BLaER1 treated with 17β-estradiol and CSF1 and Interleukin-3, amounts not matched to agents 10 nM and 100 nM (cell line): ENCODE results near the gene ZNF507.

ENCODE experiments used
- H3K27ac ChIP-seq, 11 experiments: shearing (Covaris generic); formaldehyde crosslinking; 2 replicates each; pipeline ENCODE4 v1.8.1; 2022
- H3K27me3 ChIP-seq, 11 experiments: shearing (Covaris generic); formaldehyde crosslinking; 2 replicates each; pipeline ENCODE4 v1.8.1; 2022
- H3K36me3 ChIP-seq, 11 experiments: shearing (Covaris generic); formaldehyde crosslinking; 2 replicates each; pipeline ENCODE4 v1.8.1; 2022
- H3K4me1 ChIP-seq, 10 experiments: shearing (Covaris generic); formaldehyde crosslinking; 2 replicates each; pipeline ENCODE4 v1.8.1; 2022
- H3K4me2 ChIP-seq, 11 experiments: shearing (Covaris generic); formaldehyde crosslinking; 2 replicates each; pipeline ENCODE4 v1.8.1; 2022
- H3K4me3 ChIP-seq, 10 experiments: shearing (Covaris generic); formaldehyde crosslinking; 2 replicates each; pipeline ENCODE4 v1.8.1; 2022
- H3K9ac ChIP-seq, 11 experiments: shearing (Covaris generic); formaldehyde crosslinking; 2 replicates each; pipeline ENCODE4 v1.8.1; 2022
- H3K9me3 ChIP-seq, 11 experiments: shearing (Covaris generic); formaldehyde crosslinking; replicated peaks in 1 of 11; 2 replicates each; pipeline ENCODE4 v1.8.1; 2022
- H4K20me1 ChIP-seq, 11 experiments: shearing (Covaris generic); formaldehyde crosslinking; 2 replicates each; pipeline ENCODE4 v1.8.1; 2022
- Cebpa-rat ChIP-seq, 11 experiments: shearing (Covaris generic); IDR thresholded peaks; 2 replicates each; pipeline ENCODE4 v1.8.1; 2022

Gene ZNF507

GRCh38 chr19:32357720-32358119, 12.3 kb downstream of the ZNF507 start:
- Histone ChIP-seq H3K27ac (no peak overlapping the region), H3K9me3 (peaks cover 0 to 22% (median 0%) of the 10 kb centered on the region in 11 experiments; a peak in 3 of 22 replicates), H3K4me2 (no peak overlapping the region), H4K20me1 (peaks cover 23 to 92% (median 77%) of the 10 kb centered on the region in 11 experiments; a peak in 21 of 22 replicates), H3K9ac (no peak overlapping the region), H3K27me3 (peaks cover 0 to 98% (median 0%) of the 10 kb centered on the region in 11 experiments; a peak in 9 of 22 replicates), H3K4me3 (no peak overlapping the region), H3K4me1 (no peaks in the 10 kb centered on the region), H3K36me3 (peaks cover 38 to 98% (median 97%) of the 10 kb centered on the region in 11 experiments)
- TF ChIP-seq Cebpa-rat (IDR thresholded peaks at IDR 0.05), result no peak

- peaks cover 23 to 92% (median 77%) of the 10 kb centered on the region in 11 experiments; a peak in 21 of 22 replicates for H4K20me1 ChIP-seq
- H3K9me3 ChIP-seq, result peaks cover 0 to 17% (median 0%) of the 10 kb centered on the region in 11 experiments; a peak in 3 of 22 replicates
- H3K27ac ChIP-seq, result no peak overlapping the region
- no peak overlapping the region for H3K9ac ChIP-seq
- peaks cover 35 to 98% (median 97%) of the 10 kb centered on the region in 11 experiments for H3K36me3 ChIP-seq
- no peak overlapping the region for H3K4me3 ChIP-seq
- H3K4me1 ChIP-seq, result no peaks in the 10 kb centered on the region
- peaks cover 0 to 98% (median 0%) of the 10 kb centered on the region in 11 experiments; a peak in 9 of 22 replicates for H3K27me3 ChIP-seq
- H3K4me2 ChIP-seq, result no peak overlapping the region
- TF ChIP-seq Cebpa-rat (IDR thresholded peaks at IDR 0.05), result no peak
Observed at GRCh38 chr19:32358321-32358720, 12.9 kb downstream of the ZNF507 start.

GRCh38 chr19:32359581-32359980, 14.2 kb downstream of the ZNF507 start:
- TF ChIP-seq Cebpa-rat (IDR thresholded peaks at IDR 0.05), result no peak
- Histone ChIP-seq H3K27me3 (peaks cover 0 to 98% (median 0%) of the 10 kb centered on the region in 11 experiments; a peak in 9 of 22 replicates), H3K36me3 (peaks cover 22 to 98% (median 95%) of the 10 kb centered on the region in 11 experiments), H3K27ac (no peak overlapping the region), H4K20me1 (peaks cover 27 to 92% (median 77%) of the 10 kb centered on the region in 11 experiments; a peak in 21 of 22 replicates), H3K4me1 (no peaks in the 10 kb centered on the region), H3K9ac (no peak overlapping the region), H3K4me2 (no peak overlapping the region), H3K9me3 (peaks cover 0 to 4% (median 0%) of the 10 kb centered on the region in 11 experiments; a peak in 3 of 22 replicates), H3K4me3 (no peak overlapping the region)

GRCh38 chr19:32361574-32362317, 16.3 kb downstream of the ZNF507 start:
- Histone ChIP-seq H3K27ac (no peak overlapping the region), H3K9ac (no peak overlapping the region)

GRCh38 chr19:32362318-32362691, 16.9 kb downstream of the ZNF507 start:
- no peak overlapping the region for H3K9ac ChIP-seq
- no peak overlapping the region for H3K27ac ChIP-seq
- no peak for TF ChIP-seq Cebpa-rat (IDR thresholded peaks at IDR 0.05)
- H3K36me3 ChIP-seq, result peaks cover 20 to 98% (median 95%) of the 10 kb centered on the region in 11 experiments; a peak in 21 of 22 replicates
- H3K4me2 ChIP-seq, result no peak overlapping the region
- peaks cover 19 to 84% (median 59%) of the 10 kb centered on the region in 11 experiments; a peak in 21 of 22 replicates for H4K20me1 ChIP-seq
- no peak overlapping the region for H3K4me3 ChIP-seq
- no peaks in the 10 kb centered on the region for H3K9me3 ChIP-seq
- peaks cover 0 to 98% (median 0%) of the 10 kb centered on the region in 11 experiments; a peak in 8 of 22 replicates for H3K27me3 ChIP-seq
- no peaks in the 10 kb centered on the region for H3K4me1 ChIP-seq

More at GRCh38 chr19:32361574-32362317, 16.3 kb downstream of the ZNF507 start:
- H3K27me3 ChIP-seq, result peaks cover 0 to 98% (median 0%) of the 10 kb centered on the region in 11 experiments; a peak in 9 of 22 replicates
- no peak for TF ChIP-seq Cebpa-rat (IDR thresholded peaks at IDR 0.05)
- no peaks in the 10 kb centered on the region for H3K9me3 ChIP-seq
- no peaks in the 10 kb centered on the region for H3K4me1 ChIP-seq
- H3K36me3 ChIP-seq, result peaks cover 19 to 98% (median 95%) of the 10 kb centered on the region in 11 experiments; a peak in 21 of 22 replicates
- no peak overlapping the region for H3K4me2 ChIP-seq
- H4K20me1 ChIP-seq, result peaks cover 16 to 84% (median 59%) of the 10 kb centered on the region in 11 experiments; a peak in 21 of 22 replicates
- no peak overlapping the region for H3K4me3 ChIP-seq

- Histone ChIP-seq H3K27me3 (peaks cover 0 to 98% (median 0%) of the 10 kb centered on the region in 11 experiments; a peak in 8 of 22 replicates), H3K36me3 (peaks cover 20 to 98% (median 95%) of the 10 kb centered on the region in 11 experiments; a peak in 20 of 22 replicates), H3K9ac (no peak overlapping the region), H4K20me1 (peaks cover 20 to 84% (median 59%) of the 10 kb centered on the region in 11 experiments; a peak in 21 of 22 replicates), H3K9me3 (no peaks in the 10 kb centered on the region), H3K4me1 (no peaks in the 10 kb centered on the region), H3K27ac (no peak overlapping the region), H3K4me3 (no peak overlapping the region), H3K4me2 (no peak overlapping the region)
- TF ChIP-seq Cebpa-rat (IDR thresholded peaks at IDR 0.05), result peak in 1 of 11 experiments; percentile 40; a peak in 1 of 22 replicates
Observed at GRCh38 chr19:32363175-32363574, 17.8 kb downstream of the ZNF507 start.

GRCh38 chr19:32363632-32364031, 18.2 kb downstream of the ZNF507 start:
- Histone ChIP-seq H3K27me3 (peaks cover 0 to 98% (median 0%) of the 10 kb centered on the region in 11 experiments; a peak in 8 of 22 replicates), H4K20me1 (peaks cover 17 to 83% (median 58%) of the 10 kb centered on the region in 11 experiments; a peak in 20 of 22 replicates), H3K9me3 (no peaks in the 10 kb centered on the region), H3K27ac (no peak overlapping the region), H3K4me3 (no peak overlapping the region), H3K4me1 (no peaks in the 10 kb centered on the region), H3K9ac (no peak overlapping the region), H3K4me2 (no peak overlapping the region), H3K36me3 (peaks cover 15 to 98% (median 94%) of the 10 kb centered on the region in 11 experiments; a peak in 20 of 22 replicates)
- TF ChIP-seq Cebpa-rat (IDR thresholded peaks at IDR 0.05), result no peak

GRCh38 chr19:32364040-32364439, 18.6 kb downstream of the ZNF507 start:
- H3K27me3 ChIP-seq, result peaks cover 0 to 98% (median 0%) of the 10 kb centered on the region in 11 experiments; a peak in 8 of 22 replicates
- no peak overlapping the region for H3K4me2 ChIP-seq
- H3K9me3 ChIP-seq, result no peaks in the 10 kb centered on the region
- no peaks in the 10 kb centered on the region for H3K4me1 ChIP-seq
- no peak overlapping the region for H3K27ac ChIP-seq
- H3K4me3 ChIP-seq, result no peak overlapping the region
- peaks cover 16 to 83% (median 60%) of the 10 kb centered on the region in 11 experiments; a peak in 18 of 22 replicates for H4K20me1 ChIP-seq
- no peak for TF ChIP-seq Cebpa-rat (IDR thresholded peaks at IDR 0.05)
- H3K9ac ChIP-seq, result no peak overlapping the region
- H3K36me3 ChIP-seq, result peaks cover 13 to 98% (median 94%) of the 10 kb centered on the region in 11 experiments; a peak in 20 of 22 replicates

GRCh38 chr19:32367063-32367462, 21.7 kb downstream of the ZNF507 start:
- no peak overlapping the region for H3K4me3 ChIP-seq
- no peak overlapping the region for H3K9ac ChIP-seq
- H3K4me1 ChIP-seq, result no peaks in the 10 kb centered on the region
- no peak overlapping the region for H3K27ac ChIP-seq
- no peak for TF ChIP-seq Cebpa-rat (IDR thresholded peaks at IDR 0.05)
- peaks cover 0 to 96% (median 0%) of the 10 kb centered on the region in 11 experiments; a peak in 7 of 22 replicates for H3K27me3 ChIP-seq
- peaks cover 13 to 81% (median 48%) of the 10 kb centered on the region in 11 experiments; a peak in 18 of 22 replicates for H4K20me1 ChIP-seq
- H3K36me3 ChIP-seq, result peaks cover 6 to 100% (median 92%) of the 10 kb centered on the region in 11 experiments; a peak in 21 of 22 replicates
- H3K4me2 ChIP-seq, result no peak overlapping the region
- no peaks in the 10 kb centered on the region for H3K9me3 ChIP-seq
